Measurements from ENCODE around the gene STK24. TPM values are rescaled to one million over a fixed set of nuclear protein-coding genes. Genes with fewer than 3 reads are reported as not detected.

The STK24 gene
- total and polyA plus RNA-seq, 2 donors (not counting 1 experiment from before 2014, with no cell fraction given): 53.2 to 73.1 TPM

- Histone ChIP-seq H4K20me1 (ENCODE audit: control insufficient read depth, extremely low read depth, insufficient read depth, low read length) (no peaks in the 10 kb centered on the region), H3K4me1 (ENCODE audit: control insufficient read depth, extremely low read depth, insufficient read depth, low read length) (peaks cover 14% of the 10 kb centered on the region)
These were observed 8.0 kb downstream of the STK24 start for GRCh38 chr13:98568918-98569317.

GRCh38 chr13:98567140-98567539, 9.8 kb downstream of the STK24 start:
- H3K79me2 ChIP-seq (ENCODE audit: control insufficient read depth, insufficient read depth, low read length): peaks cover 95% of the 10 kb centered on the region
- H3K9ac ChIP-seq (ENCODE audit: insufficient read depth, low read length): no peak overlapping the region
- peaks cover 11% of the 10 kb centered on the region for H3K4me1 ChIP-seq (ENCODE audit: control insufficient read depth, extremely low read depth, insufficient read depth, low read length)
- no peak overlapping the region for H3K27ac ChIP-seq (ENCODE audit: insufficient read depth, low read length)
- H3K9me3 ChIP-seq (ENCODE audit: control insufficient read depth, insufficient read depth, low read depth, low read length): no peaks in the 10 kb centered on the region
- H3K4me3 ChIP-seq (replicated peaks in 1 of 4; ENCODE audit: control extremely low read depth in 1 of 4, insufficient read depth in 1 of 4, low read depth in 3 of 4, low read length in 4 of 4): no peak overlapping the region
- no peaks in the 10 kb centered on the region for H4K20me1 ChIP-seq (ENCODE audit: control insufficient read depth, extremely low read depth, insufficient read depth, low read length)
- H2AFZ ChIP-seq (ENCODE audit: low read length): no peak overlapping the region
- H3K4me2 ChIP-seq (ENCODE audit: extremely low read depth, insufficient read depth, low read length): no peak overlapping the region
- TF ChIP-seq CTCF (conservative IDR thresholded peaks at IDR 0.05 in 1 of 2, IDR thresholded peaks at IDR 0.05 in 1 of 2; ENCODE audit: low read depth in 1 of 2, low read length in 2 of 2) (no peak), EZH2 (IDR thresholded peaks at IDR 0.05; ENCODE audit: low read length, missing control alignments) (no peak)
- no peaks in the 10 kb centered on the region for H3K27me3 ChIP-seq (ENCODE audit: control insufficient read depth, insufficient read depth, low read length)
- no peaks in the 10 kb centered on the region for H3K36me3 ChIP-seq (ENCODE audit: control insufficient read depth, insufficient read depth, low read length)
- no peak for DNase-seq (ENCODE audit: low read depth in 2 of 2)

More at GRCh38 chr13:98568918-98569317, 8.0 kb downstream of the STK24 start:
- Histone ChIP-seq H3K9me3 (ENCODE audit: control insufficient read depth, insufficient read depth, low read depth, low read length) (no peaks in the 10 kb centered on the region), H3K27me3 (ENCODE audit: control insufficient read depth, insufficient read depth, low read length) (no peaks in the 10 kb centered on the region), H3K27ac (ENCODE audit: insufficient read depth, low read length) (no peak overlapping the region), H3K79me2 (ENCODE audit: control insufficient read depth, insufficient read depth, low read length) (peaks cover 98% of the 10 kb centered on the region), H3K4me3 (replicated peaks in 1 of 4; ENCODE audit: control extremely low read depth in 1 of 4, insufficient read depth in 1 of 4, low read depth in 3 of 4, low read length in 4 of 4) (no peak overlapping the region), H3K9ac (ENCODE audit: insufficient read depth, low read length) (no peak overlapping the region), H3K36me3 (ENCODE audit: control insufficient read depth, insufficient read depth, low read length) (no peaks in the 10 kb centered on the region), H2AFZ (ENCODE audit: low read length) (no peak overlapping the region), H3K4me2 (ENCODE audit: extremely low read depth, insufficient read depth, low read length) (no peak overlapping the region)
- no peak for DNase-seq (ENCODE audit: low read depth in 2 of 2)
- TF ChIP-seq CTCF (conservative IDR thresholded peaks at IDR 0.05 in 1 of 2, IDR thresholded peaks at IDR 0.05 in 1 of 2; ENCODE audit: low read depth in 1 of 2, low read length in 2 of 2) (no peak), EZH2 (IDR thresholded peaks at IDR 0.05; ENCODE audit: low read length, missing control alignments) (no peak)

- Histone ChIP-seq H4K20me1 (ENCODE audit: control insufficient read depth, extremely low read depth, insufficient read depth, low read length) (no peaks in the 10 kb centered on the region), H3K79me2 (ENCODE audit: control insufficient read depth, insufficient read depth, low read length) (peaks cover 95% of the 10 kb centered on the region), H3K4me1 (ENCODE audit: control insufficient read depth, extremely low read depth, insufficient read depth, low read length) (peaks cover 6% of the 10 kb centered on the region), H3K9me3 (ENCODE audit: control insufficient read depth, insufficient read depth, low read depth, low read length) (no peaks in the 10 kb centered on the region), H3K4me3 (replicated peaks in 1 of 4; ENCODE audit: control extremely low read depth in 1 of 4, insufficient read depth in 1 of 4, low read depth in 3 of 4, low read length in 4 of 4) (no peak overlapping the region), H3K27ac (ENCODE audit: insufficient read depth, low read length) (no peak overlapping the region), H3K36me3 (ENCODE audit: control insufficient read depth, insufficient read depth, low read length) (no peaks in the 10 kb centered on the region), H3K27me3 (ENCODE audit: control insufficient read depth, insufficient read depth, low read length) (no peaks in the 10 kb centered on the region), H3K4me2 (ENCODE audit: extremely low read depth, insufficient read depth, low read length) (no peak overlapping the region), H2AFZ (ENCODE audit: low read length) (no peak overlapping the region), H3K9ac (ENCODE audit: insufficient read depth, low read length) (no peak overlapping the region)
- peak in 1 of 2 donors; percentile 37 for DNase-seq (ENCODE audit: low read depth in 2 of 2)
- TF ChIP-seq EZH2 (IDR thresholded peaks at IDR 0.05; ENCODE audit: low read length, missing control alignments) (no peak), CTCF (conservative IDR thresholded peaks at IDR 0.05 in 1 of 2, IDR thresholded peaks at IDR 0.05 in 1 of 2; ENCODE audit: low read depth in 1 of 2, low read length in 2 of 2) (no peak)
These were observed 11.0 kb downstream of the STK24 start for GRCh38 chr13:98565726-98566565.
